Measurements from ENCODE around the gene PCYT1A. TPM values are rescaled to one million over a fixed set of nuclear protein-coding genes. Genes with fewer than 3 reads are reported as not detected.
"Not testable (repeated sequence)": the region's sequence is repeated elsewhere in the genome, so short reads cannot be mapped to it uniquely, and the experiment has no call there.

PCYT1A gene
- total RNA-seq, 2 experiments from 2014 or later = 53.2 to 57.3 TPM

DNA sequence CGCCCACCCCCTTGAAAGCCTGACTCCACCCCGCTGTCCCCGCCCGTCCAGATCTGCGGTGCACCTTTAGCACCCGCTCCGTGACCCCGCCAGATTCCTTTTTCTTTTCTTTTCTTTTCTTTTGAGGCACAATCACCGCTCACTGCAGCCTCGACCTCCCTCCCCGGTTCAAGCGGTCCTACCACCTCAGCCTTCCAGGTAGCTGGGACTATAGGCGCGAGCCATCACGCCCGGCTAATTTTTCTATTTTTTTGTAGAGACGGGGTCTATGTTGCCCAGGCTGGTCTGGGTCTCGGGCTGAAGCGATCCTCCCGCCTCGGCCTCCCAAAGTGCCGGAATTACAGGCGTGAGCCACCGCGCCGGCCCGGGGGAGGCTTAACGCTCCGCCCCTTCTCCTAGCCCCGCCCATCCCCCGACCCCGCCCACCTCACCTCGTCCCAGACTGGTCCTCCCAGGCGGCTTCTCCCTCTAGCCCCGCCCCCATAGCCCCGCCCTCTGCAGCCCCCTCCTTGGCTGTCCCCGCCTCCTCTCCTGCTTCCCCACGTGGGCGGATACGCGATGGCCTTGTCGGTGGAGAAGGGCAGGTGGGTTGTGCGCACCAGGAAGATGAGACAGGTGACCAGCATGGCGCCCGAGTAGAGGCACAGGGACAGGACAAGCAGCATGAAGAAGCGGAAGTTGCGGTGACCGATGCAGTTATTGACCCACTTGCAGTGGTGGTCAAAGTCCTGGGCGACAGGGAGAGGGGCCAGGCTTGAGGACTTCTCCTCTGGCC lies 79.5 kb downstream of the PCYT1A start:
- no peaks in the 10 kb centered on the region for H3K36me3 Mint-ChIP-seq (ENCODE audit: low read depth)
- H3K27me3 Mint-ChIP-seq (ENCODE audit: low read depth) = peaks cover 23% of the 10 kb centered on the region
- ChIA-PET POLR2A (no interaction called here), CTCF (no interaction called here)
- H3K4me3 Mint-ChIP-seq = peak overlapping the region; percentile 80
- DNase-seq (peak; percentile 73), ATAC-seq (peak; percentile 80)
- H3K27ac Mint-ChIP-seq = peak overlapping the region; percentile 30
- no peaks in the 10 kb centered on the region for H3K9me3 Mint-ChIP-seq (ENCODE audit: insufficient read depth)
- peaks cover 12% of the 10 kb centered on the region for H3K4me1 Mint-ChIP-seq (ENCODE audit: low read depth)

DNA sequence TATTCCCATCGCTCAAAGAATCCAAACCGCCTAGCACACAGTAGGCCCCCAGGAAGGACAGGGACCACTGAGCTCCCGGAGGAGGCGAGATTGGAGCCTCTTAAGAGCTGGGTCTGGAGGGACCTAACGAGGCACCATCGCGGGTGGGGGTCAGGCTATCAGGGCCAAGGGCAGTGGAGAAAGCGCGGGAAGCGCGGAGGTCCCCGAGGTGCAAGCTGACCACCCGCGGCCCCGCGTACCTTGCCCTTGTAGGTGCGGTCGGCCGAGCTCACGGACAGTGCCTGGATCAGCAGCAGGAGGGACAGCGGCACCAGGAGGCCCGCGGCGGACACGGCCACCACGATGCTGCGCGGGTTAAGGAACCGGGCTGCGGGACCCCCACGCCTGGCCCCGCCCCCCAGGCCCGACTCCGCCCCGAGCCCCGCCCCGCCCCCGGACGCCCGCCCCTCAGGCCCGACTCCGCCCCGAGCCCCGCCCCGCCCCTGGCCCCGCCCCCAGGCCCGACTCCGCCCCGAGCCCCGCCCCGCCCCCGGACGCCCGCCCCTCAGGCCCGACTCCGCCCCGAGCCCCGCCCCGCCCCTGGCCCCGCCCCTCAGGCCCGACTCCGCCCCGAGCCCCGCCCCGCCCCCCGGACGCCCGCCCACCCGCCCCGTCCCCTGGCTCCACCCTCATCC lies 80.2 kb downstream of the PCYT1A start:
- Mint-ChIP-seq H3K4me3 (peak overlapping the region; percentile 80), H3K36me3 (ENCODE audit: low read depth) (no peaks in the 10 kb centered on the region), H3K27me3 (ENCODE audit: low read depth) (peaks cover 25% of the 10 kb centered on the region), H3K9me3 (ENCODE audit: insufficient read depth) (no peaks in the 10 kb centered on the region), H3K4me1 (ENCODE audit: low read depth) (peaks cover 13% of the 10 kb centered on the region), H3K27ac (no peak overlapping the region)
- ChIA-PET POLR2A (interaction anchor here (1.0 kb wide), 1 partner anchor 361 kb away, joined by 3 read pairs; the partner anchor contains the start of genes FBXO45 and WDR53), CTCF (interaction anchor here (1.2 kb wide), 1 partner anchor 184 kb away, joined by 3 read pairs; no protein-coding TSS in a partner anchor)
- no peak for DNase-seq
- ATAC-seq = peak; percentile 47

DNA sequence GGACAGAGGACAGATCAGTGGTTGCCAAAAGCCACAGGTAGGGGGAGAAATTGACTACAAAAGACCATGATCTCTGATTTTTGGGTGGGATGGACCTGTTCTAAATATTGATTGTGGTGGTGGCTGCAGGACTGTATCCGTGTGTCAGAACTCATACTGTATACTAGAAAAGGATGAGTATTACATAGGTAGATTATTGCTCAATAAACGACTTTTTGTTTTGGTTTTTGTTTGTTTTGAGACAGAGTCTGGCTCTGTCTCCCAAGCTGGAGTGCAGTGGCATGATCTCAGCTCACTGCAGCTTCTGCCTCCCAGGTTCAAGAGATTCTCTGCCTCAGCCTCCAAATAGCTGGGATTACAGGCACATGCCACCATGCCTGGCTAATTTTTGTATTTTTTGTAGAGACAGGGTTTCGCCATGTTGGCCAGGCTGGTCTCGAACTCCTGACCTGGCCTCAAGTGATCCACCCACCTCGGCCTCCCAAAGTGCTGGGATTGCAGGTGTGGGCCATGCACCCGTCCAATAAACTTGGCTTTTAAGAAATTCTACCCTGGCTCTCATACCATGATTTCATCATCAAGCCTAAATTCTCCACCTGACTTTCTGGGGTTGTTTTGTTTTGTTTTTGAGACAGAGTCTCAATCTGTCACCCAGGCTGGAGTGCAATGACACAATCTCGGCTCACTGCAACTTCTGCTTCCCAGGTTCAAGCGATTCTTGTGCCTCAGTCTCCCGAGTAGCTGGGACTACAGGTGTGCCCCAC lies 81.9 kb downstream of the PCYT1A start:
- not testable (repeated sequence) for H3K36me3 Mint-ChIP-seq (ENCODE audit: low read depth); H3K9me3 Mint-ChIP-seq (ENCODE audit: insufficient read depth); H3K27ac Mint-ChIP-seq

DNA sequence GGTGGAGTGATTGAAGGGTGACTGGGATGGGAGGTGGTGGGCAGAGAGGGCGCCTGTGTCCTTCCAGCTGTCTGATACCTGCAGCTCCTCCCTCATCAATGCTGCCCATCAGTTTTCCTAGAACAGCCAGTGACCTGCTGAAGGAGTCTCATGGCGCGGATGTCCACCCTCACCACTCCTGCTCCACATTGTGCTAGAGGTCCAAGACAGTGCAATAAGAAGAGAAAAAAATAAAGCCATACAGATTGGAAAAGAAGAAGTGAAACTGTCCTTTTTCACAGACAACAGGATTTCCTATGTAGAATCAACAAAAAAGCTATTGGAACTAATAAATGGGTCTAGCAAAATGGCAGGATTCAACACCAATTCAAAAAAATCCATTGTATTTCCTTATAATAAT lies 83.7 kb downstream of the PCYT1A start:
- no peak for DNase-seq
- H3K27ac Mint-ChIP-seq = no peak overlapping the region
- H3K9me3 Mint-ChIP-seq (ENCODE audit: insufficient read depth) = no peaks in the 10 kb centered on the region
- H3K36me3 Mint-ChIP-seq (ENCODE audit: low read depth) = no peaks in the 10 kb centered on the region
- ChIA-PET POLR2A (no interaction called here), CTCF (interaction anchor here (2.1 kb wide), 1 partner anchor 130 kb away, joined by 5 read pairs; no protein-coding TSS in a partner anchor)
- no peak for ATAC-seq
- peaks cover 13% of the 10 kb centered on the region for H3K4me1 Mint-ChIP-seq (ENCODE audit: low read depth)
- H3K4me3 Mint-ChIP-seq = no peak overlapping the region
- H3K27me3 Mint-ChIP-seq (ENCODE audit: low read depth) = peaks cover 23% of the 10 kb centered on the region

More for the DNA sequence above, 81.9 kb downstream of the PCYT1A start:
- DNase-seq, H3K4me3 Mint-ChIP-seq, ATAC-seq, POLR2A ChIA-PET: not testable (repeated sequence)
- H3K27me3 Mint-ChIP-seq (ENCODE audit: low read depth) = peaks cover 25% of the 10 kb centered on the region
- CTCF ChIA-PET = interaction anchor here (0.8 to 2.1 kb wide), 2 partner anchors 18 to 132 kb away, joined by 3 to 5 read pairs; no protein-coding TSS in a partner anchor
- H3K4me1 Mint-ChIP-seq (ENCODE audit: low read depth) = peaks cover 13% of the 10 kb centered on the region

DNA sequence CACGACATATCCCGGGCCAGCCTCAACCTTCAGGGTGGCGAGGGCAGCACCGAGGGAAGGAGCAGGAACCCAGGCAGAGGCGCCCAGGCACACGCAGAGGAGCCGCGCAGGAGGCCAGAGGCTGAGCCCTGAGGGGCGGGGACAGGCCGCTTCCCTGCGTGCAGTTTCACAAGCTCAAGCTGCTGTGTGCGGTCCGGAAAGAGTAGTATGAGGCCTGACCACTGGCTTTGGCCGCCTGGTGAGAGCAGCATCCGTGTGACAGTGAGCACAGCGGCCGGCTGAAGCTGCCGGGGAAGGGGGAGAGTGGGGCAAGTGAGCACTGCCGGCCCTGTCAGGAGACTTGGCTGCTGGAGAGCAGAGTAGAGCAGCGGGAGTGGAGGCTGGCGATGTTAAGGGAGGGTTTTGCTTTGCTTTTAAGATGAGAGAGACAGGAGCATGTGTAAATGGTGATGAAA lies 85.0 kb downstream of the PCYT1A start:
- Mint-ChIP-seq H3K9me3 (ENCODE audit: insufficient read depth) (no peaks in the 10 kb centered on the region), H3K4me1 (ENCODE audit: low read depth) (peaks cover 7% of the 10 kb centered on the region), H3K27ac (no peak overlapping the region), H3K36me3 (ENCODE audit: low read depth) (no peaks in the 10 kb centered on the region), H3K27me3 (ENCODE audit: low read depth) (peaks cover 23% of the 10 kb centered on the region), H3K4me3 (no peak overlapping the region)
- no peak for ATAC-seq
- DNase-seq = no peak
- CTCF ChIA-PET = no interaction called here
- POLR2A ChIA-PET = no interaction called here

DNA sequence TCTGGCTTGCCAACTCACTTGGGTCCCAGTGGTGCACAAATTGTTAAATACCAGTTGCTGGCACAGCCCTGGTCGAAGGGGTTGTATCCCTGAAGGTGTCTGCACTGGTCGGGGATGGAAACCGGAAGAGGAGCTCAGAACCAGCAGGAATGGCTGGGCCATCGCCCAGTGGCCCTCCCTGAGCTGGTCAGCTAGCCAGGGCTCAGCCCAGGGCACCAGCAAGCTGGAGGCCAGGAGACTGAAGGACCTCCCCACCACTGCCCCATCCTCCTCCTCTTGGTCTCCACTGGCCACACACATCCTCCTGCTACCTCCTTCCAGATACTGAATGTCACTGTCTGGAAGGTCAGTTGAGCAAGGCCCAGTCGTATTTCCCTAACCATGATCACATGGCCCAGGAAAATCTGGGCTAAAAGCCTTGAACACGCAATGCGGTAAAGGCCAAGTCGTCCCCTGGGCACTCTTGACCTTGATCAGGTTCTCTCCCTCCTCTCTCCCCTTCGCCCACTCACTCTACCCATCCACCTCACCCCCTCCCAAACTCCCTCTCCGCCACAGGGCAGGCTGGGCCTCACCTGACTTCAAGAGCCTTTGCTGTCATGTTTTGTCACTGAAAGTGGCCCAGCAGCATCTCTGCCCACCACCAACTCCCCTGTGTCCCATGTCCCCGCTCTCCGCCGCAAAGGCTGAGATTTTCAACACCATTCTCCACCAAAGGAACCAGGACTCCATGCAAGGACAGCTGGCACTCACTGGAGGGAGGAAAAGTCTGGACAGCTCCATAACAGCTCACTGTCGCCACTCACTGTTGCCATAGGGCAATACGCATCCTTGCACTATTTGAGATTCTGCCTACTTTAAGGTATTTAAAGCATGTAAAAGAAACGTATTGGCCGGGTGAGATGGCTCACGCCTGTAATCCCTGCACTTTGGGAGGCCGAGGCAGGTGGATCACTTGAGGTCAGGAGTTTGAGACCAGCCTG lies 88.5 kb downstream of the PCYT1A start:
- POLR2A ChIA-PET = no interaction called here

DNA sequence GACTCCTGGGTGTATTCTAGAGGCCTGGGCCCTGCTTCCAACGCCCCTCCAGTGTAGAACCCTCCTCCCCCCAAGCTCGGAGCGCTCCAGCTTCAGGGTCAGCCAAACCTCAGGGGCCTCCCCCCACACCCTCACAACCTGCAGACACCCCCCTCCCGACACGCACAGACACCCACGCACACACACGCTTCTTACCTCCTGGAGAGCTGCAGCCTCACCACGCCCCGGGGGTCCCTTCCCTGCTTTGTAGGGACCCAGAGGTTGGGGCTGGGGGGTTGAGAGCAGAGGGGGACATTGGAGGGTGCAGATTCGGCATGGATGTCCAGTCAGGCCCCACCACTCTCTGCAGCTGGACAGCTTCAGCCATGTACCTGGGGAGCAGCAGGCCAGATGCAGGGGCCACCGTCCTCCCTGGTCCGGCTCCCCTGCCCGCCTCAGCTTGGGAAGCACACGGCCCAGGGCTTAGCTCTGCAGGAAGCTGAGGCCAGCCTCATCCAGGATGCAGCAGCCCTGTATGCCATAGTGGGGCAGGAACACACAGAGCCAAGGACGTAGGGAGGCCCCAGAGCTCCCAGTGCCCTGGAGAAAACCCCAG lies 89.3 kb downstream of the PCYT1A start:
- POLR2A ChIA-PET = no interaction called here

More for the DNA sequence above, 88.5 kb downstream of the PCYT1A start:
- no peak overlapping the region for H3K27ac Mint-ChIP-seq
- peaks cover 24% of the 10 kb centered on the region for H3K4me1 Mint-ChIP-seq (ENCODE audit: low read depth)
- no peak overlapping the region for H3K4me3 Mint-ChIP-seq
- DNase-seq (no peak), ATAC-seq (no peak)
- H3K27me3 Mint-ChIP-seq (ENCODE audit: low read depth) = peaks cover 7% of the 10 kb centered on the region
- H3K36me3 Mint-ChIP-seq (ENCODE audit: low read depth) = no peaks in the 10 kb centered on the region
- no peaks in the 10 kb centered on the region for H3K9me3 Mint-ChIP-seq (ENCODE audit: insufficient read depth)
- CTCF ChIA-PET = interaction anchor here (1.1 to 6.5 kb wide), 3 partner anchors 19 to 127 kb away, joined by 3 to 154 read pairs (median 7); no protein-coding TSS in a partner anchor

DNA sequence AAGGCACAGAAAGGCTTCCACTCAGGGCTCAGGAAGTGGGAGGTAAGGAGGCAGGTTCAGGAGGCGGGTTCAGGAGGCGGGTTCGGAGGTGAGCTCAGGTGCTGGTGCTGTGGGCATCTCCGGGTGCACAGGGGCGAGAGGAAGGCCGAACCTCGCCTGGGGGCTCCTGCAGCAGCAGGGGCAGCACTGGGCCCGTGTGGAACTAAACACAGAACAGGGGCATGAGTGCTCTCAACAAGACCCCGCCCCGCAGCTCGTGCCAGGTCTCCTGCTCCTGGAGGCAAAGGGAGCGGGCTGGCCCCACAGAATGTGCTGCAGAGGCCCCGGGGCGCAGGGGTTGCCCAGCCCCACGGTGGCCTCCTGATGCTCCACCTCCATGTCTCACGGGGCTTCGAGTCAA lies 90.0 kb downstream of the PCYT1A start:
- ChIA-PET CTCF (interaction anchor here (0.9 to 7.3 kb wide), 10 partner anchors 10 to 175 kb away, joined by 3 to 154 read pairs (median 6); no protein-coding TSS in a partner anchor), POLR2A (interaction anchor here (1.8 kb wide), 1 partner anchor 124 kb away, joined by 8 read pairs; no protein-coding TSS in a partner anchor)
- H3K27me3 Mint-ChIP-seq (ENCODE audit: low read depth) = no peaks in the 10 kb centered on the region
- H3K4me3 Mint-ChIP-seq = no peak overlapping the region
- H3K9me3 Mint-ChIP-seq (ENCODE audit: insufficient read depth) = no peaks in the 10 kb centered on the region
- ATAC-seq (no peak), DNase-seq (no peak)
- H3K36me3 Mint-ChIP-seq (ENCODE audit: low read depth) = no peaks in the 10 kb centered on the region
- H3K4me1 Mint-ChIP-seq (ENCODE audit: low read depth) = peaks cover 34% of the 10 kb centered on the region
- H3K27ac Mint-ChIP-seq = no peak overlapping the region

More for the DNA sequence above, 89.3 kb downstream of the PCYT1A start:
- DNase-seq (no peak), ATAC-seq (no peak)
- no peaks in the 10 kb centered on the region for H3K9me3 Mint-ChIP-seq (ENCODE audit: insufficient read depth)
- H3K4me1 Mint-ChIP-seq (ENCODE audit: low read depth) = peaks cover 29% of the 10 kb centered on the region
- H3K27me3 Mint-ChIP-seq (ENCODE audit: low read depth) = peaks cover 2% of the 10 kb centered on the region
- no peak overlapping the region for H3K4me3 Mint-ChIP-seq
- no peak overlapping the region for H3K27ac Mint-ChIP-seq
- H3K36me3 Mint-ChIP-seq (ENCODE audit: low read depth) = no peaks in the 10 kb centered on the region
- CTCF ChIA-PET = interaction anchor here (1.1 to 7.3 kb wide), 5 partner anchors 17 to 127 kb away, joined by 3 to 154 read pairs (median 7); no protein-coding TSS in a partner anchor

DNA sequence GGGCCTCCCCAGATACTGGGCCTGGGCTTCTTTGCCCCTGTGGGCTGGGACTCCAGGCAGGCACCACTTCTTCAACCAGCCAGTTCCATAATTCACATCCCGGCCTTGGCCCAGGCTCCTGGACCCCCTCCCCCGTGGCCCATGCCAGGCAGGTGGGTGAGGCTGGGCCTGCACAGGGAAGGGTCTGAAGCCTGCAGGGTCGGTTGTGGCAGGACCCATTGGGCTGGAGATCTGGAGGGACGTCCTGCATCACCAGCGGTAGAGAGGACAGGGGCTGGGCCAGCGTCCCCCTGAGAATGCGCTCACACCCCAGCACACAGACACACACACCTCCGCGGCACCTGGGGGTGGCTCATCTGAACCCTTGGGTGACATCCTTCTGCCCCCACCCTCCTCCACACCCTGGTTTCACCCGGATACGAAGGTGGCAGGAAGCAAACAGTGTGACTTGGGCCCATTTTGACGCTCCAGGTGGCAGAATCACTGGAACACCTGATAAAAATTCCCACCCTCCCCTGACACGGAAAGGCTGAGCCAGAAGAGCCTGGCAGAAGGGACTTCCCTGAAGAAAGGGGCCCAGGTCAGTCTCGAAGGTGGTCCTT lies 91.8 kb downstream of the PCYT1A start:
- POLR2A ChIA-PET = interaction anchor here (0.7 to 1.8 kb wide), 3 partner anchors 14 to 122 kb away, joined by 3 to 8 read pairs (median 5); no protein-coding TSS in a partner anchor
- H3K27ac Mint-ChIP-seq = no peak overlapping the region
- DNase-seq (no peak), ATAC-seq (no peak)
- CTCF ChIA-PET = interaction anchor here (0.6 to 7.3 kb wide), 18 partner anchors 8 to 173 kb away, joined by 3 to 154 read pairs (median 4); no protein-coding TSS in a partner anchor
- H3K27me3 Mint-ChIP-seq (ENCODE audit: low read depth) = no peaks in the 10 kb centered on the region
- H3K9me3 Mint-ChIP-seq (ENCODE audit: insufficient read depth) = no peaks in the 10 kb centered on the region
- H3K36me3 Mint-ChIP-seq (ENCODE audit: low read depth) = no peaks in the 10 kb centered on the region
- H3K4me1 Mint-ChIP-seq (ENCODE audit: low read depth) = peaks cover 45% of the 10 kb centered on the region
- no peak overlapping the region for H3K4me3 Mint-ChIP-seq

DNA sequence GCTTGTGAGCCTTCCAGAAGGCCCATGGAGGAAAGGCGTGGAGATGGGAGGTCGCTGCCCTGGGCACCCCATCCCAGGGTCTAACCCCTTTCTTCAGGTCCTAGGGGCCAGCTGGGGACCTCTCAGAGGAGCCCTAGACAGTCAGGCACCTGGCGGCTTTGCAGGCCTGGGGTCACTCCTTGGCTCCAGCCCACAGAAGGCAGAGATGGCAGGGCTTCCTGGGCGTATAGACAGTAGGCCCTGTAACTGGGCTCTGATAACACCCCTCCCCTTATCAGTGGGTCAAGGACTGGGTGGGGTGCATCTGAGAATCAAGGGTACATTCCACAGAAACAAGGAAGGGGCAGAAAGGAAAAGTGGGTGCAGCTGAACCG lies 93.0 kb downstream of the PCYT1A start:
- CTCF ChIA-PET = interaction anchor here (5.0 to 7.3 kb wide), 2 partner anchors 14 to 120 kb away, joined by 66 read pairs; no protein-coding TSS in a partner anchor
- ATAC-seq (no peak), DNase-seq (no peak)
- H3K4me3 Mint-ChIP-seq = no peak overlapping the region
- H3K27ac Mint-ChIP-seq = peak overlapping the region; percentile 63
- no peaks in the 10 kb centered on the region for H3K9me3 Mint-ChIP-seq (ENCODE audit: insufficient read depth)
- peaks cover 45% of the 10 kb centered on the region for H3K4me1 Mint-ChIP-seq (ENCODE audit: low read depth)
- POLR2A ChIA-PET = interaction anchor here (0.6 to 1.8 kb wide), 5 partner anchors 9 to 124 kb away, joined by 3 to 9 read pairs (median 4); no protein-coding TSS in a partner anchor
- H3K36me3 Mint-ChIP-seq (ENCODE audit: low read depth) = no peaks in the 10 kb centered on the region
- H3K27me3 Mint-ChIP-seq (ENCODE audit: low read depth) = no peaks in the 10 kb centered on the region
